Measurements from ENCODE around the gene SPEM2. TPM values are rescaled to one million over a fixed set of nuclear protein-coding genes. Genes with fewer than 3 reads are reported as not detected.

The SPEM2 gene
- total and polyA plus RNA-seq, 2 of the 8 experiments (the other 6 are each of a cell fraction or from before 2014, with no cell fraction given) = 0.03 TPM; not detected in 1

Other genes starting within 250 kb of the SPEM2 start
Only the 30 nearest of the 39 such genes appear.
- gene GABARAP, start 183.2 kb upstream of the SPEM2 start, total RNA-seq (2021; fragmentation: NEBNext Ultra II Directional; extraction: Animal tissue kit (Norgen Biotek cat#: 25700)) = 252 and 265 TPM in 2 replicates
- gene GABARAP, start 183.2 kb upstream of the SPEM2 start, polyA plus RNA-seq (2011; rRNA removed) = 351 and 581 TPM in 2 replicates
- 120 and 123 TPM in 2 replicates for gene CTDNEP1, start 173.9 kb upstream of the SPEM2 start, total RNA-seq (2021; fragmentation: NEBNext Ultra II Directional; extraction: Animal tissue kit (Norgen Biotek cat#: 25700))
- gene CTDNEP1, start 173.9 kb upstream of the SPEM2 start, polyA plus RNA-seq (2011; rRNA removed) = 106 and 114 TPM in 2 replicates
- gene ELP5, start 173.4 kb upstream of the SPEM2 start, total RNA-seq (2021; fragmentation: NEBNext Ultra II Directional; extraction: Animal tissue kit (Norgen Biotek cat#: 25700)) = 75.4 and 78.1 TPM in 2 replicates
- 107 and 117 TPM in 2 replicates for gene ELP5, start 173.4 kb upstream of the SPEM2 start, polyA plus RNA-seq (2011; rRNA removed)
- 119 and 129 TPM in 2 replicates for gene CLDN7, start 163.1 kb upstream of the SPEM2 start, total RNA-seq (2021; fragmentation: NEBNext Ultra II Directional; extraction: Animal tissue kit (Norgen Biotek cat#: 25700))
- 118 and 196 TPM in 2 replicates for gene CLDN7, start 163.1 kb upstream of the SPEM2 start, polyA plus RNA-seq (2011; rRNA removed)
- gene SLC2A4, start 143.9 kb upstream of the SPEM2 start, total RNA-seq (2021; fragmentation: NEBNext Ultra II Directional; extraction: Animal tissue kit (Norgen Biotek cat#: 25700)) = 5.7 and 6.4 TPM in 2 replicates
- gene SLC2A4, start 143.9 kb upstream of the SPEM2 start, polyA plus RNA-seq (2011; rRNA removed) = 6.9 and 10.6 TPM in 2 replicates
- 27.6 and 30.5 TPM in 2 replicates for gene YBX2, start 131.0 kb upstream of the SPEM2 start, total RNA-seq (2021; fragmentation: NEBNext Ultra II Directional; extraction: Animal tissue kit (Norgen Biotek cat#: 25700))
- 19.2 and 35.5 TPM in 2 replicates for gene YBX2, start 131.0 kb upstream of the SPEM2 start, polyA plus RNA-seq (2011; rRNA removed)
- gene EIF5A, start 118.0 kb upstream of the SPEM2 start, total RNA-seq (2021; fragmentation: NEBNext Ultra II Directional; extraction: Animal tissue kit (Norgen Biotek cat#: 25700)) = 1,158 and 1,172 TPM in 2 replicates
- gene EIF5A, start 118.0 kb upstream of the SPEM2 start, polyA plus RNA-seq (2011; rRNA removed) = 717 and 962 TPM in 2 replicates
- 67.0 and 74.8 TPM in 2 replicates for gene GPS2, start 110.3 kb upstream of the SPEM2 start, total RNA-seq (2021; fragmentation: NEBNext Ultra II Directional; extraction: Animal tissue kit (Norgen Biotek cat#: 25700))
- 152 and 203 TPM in 2 replicates for gene GPS2, start 110.3 kb upstream of the SPEM2 start, polyA plus RNA-seq (2011; rRNA removed)
- 46.8 and 55.4 TPM in 2 replicates for gene NEURL4, start 96.3 kb upstream of the SPEM2 start, total RNA-seq (2021; fragmentation: NEBNext Ultra II Directional; extraction: Animal tissue kit (Norgen Biotek cat#: 25700))
- 29.6 and 39.9 TPM in 2 replicates for gene NEURL4, start 96.3 kb upstream of the SPEM2 start, polyA plus RNA-seq (2011; rRNA removed)
- gene ACAP1, start 89.1 kb upstream of the SPEM2 start, total RNA-seq (2021; fragmentation: NEBNext Ultra II Directional; extraction: Animal tissue kit (Norgen Biotek cat#: 25700)) = 45.1 and 49.2 TPM in 2 replicates
- 11.9 and 18.0 TPM in 2 replicates for gene ACAP1, start 89.1 kb upstream of the SPEM2 start, polyA plus RNA-seq (2011; rRNA removed)
- gene KCTD11, start 73.5 kb upstream of the SPEM2 start, total RNA-seq (2021; fragmentation: NEBNext Ultra II Directional; extraction: Animal tissue kit (Norgen Biotek cat#: 25700)) = 8.7 and 9.2 TPM in 2 replicates
- gene KCTD11, start 73.5 kb upstream of the SPEM2 start, polyA plus RNA-seq (2011; rRNA removed) = 8.6 and 11.7 TPM in 2 replicates
- gene TMEM95, start 70.5 kb upstream of the SPEM2 start, total RNA-seq (2021; fragmentation: NEBNext Ultra II Directional; extraction: Animal tissue kit (Norgen Biotek cat#: 25700)) = 0.38 TPM in 1 of 2 replicates, not detected in the other
- not detected in 2 replicates for gene TMEM95, start 70.5 kb upstream of the SPEM2 start, polyA plus RNA-seq (2011; rRNA removed)
- gene TNK1, start 44.5 kb upstream of the SPEM2 start, total RNA-seq (2021; fragmentation: NEBNext Ultra II Directional; extraction: Animal tissue kit (Norgen Biotek cat#: 25700)) = 7.6 and 8.7 TPM in 2 replicates
- 9.5 and 13.4 TPM in 2 replicates for gene TNK1, start 44.5 kb upstream of the SPEM2 start, polyA plus RNA-seq (2011; rRNA removed)
- 35.7 and 38.7 TPM in 2 replicates for gene PLSCR3, start 31.1 kb upstream of the SPEM2 start, total RNA-seq (2021; fragmentation: NEBNext Ultra II Directional; extraction: Animal tissue kit (Norgen Biotek cat#: 25700))
- gene PLSCR3, start 31.1 kb upstream of the SPEM2 start, polyA plus RNA-seq (2011; rRNA removed) = 36.1 and 69.0 TPM in 2 replicates
- gene TMEM256, start 21.5 kb upstream of the SPEM2 start, total RNA-seq (2021; fragmentation: NEBNext Ultra II Directional; extraction: Animal tissue kit (Norgen Biotek cat#: 25700)) = 97.0 and 104 TPM in 2 replicates
- gene TMEM256, start 21.5 kb upstream of the SPEM2 start, polyA plus RNA-seq (2011; rRNA removed) = 350 and 405 TPM in 2 replicates
- 62.6 and 62.8 TPM in 2 replicates for gene NLGN2, start 17.8 kb upstream of the SPEM2 start, total RNA-seq (2021; fragmentation: NEBNext Ultra II Directional; extraction: Animal tissue kit (Norgen Biotek cat#: 25700))
- 21.2 and 45.6 TPM in 2 replicates for gene NLGN2, start 17.8 kb upstream of the SPEM2 start, polyA plus RNA-seq (2011; rRNA removed)
- gene SPEM1, start 5.3 kb upstream of the SPEM2 start, total RNA-seq (2021; fragmentation: NEBNext Ultra II Directional; extraction: Animal tissue kit (Norgen Biotek cat#: 25700)) = not detected in 2 replicates
- 0.09 TPM in 1 of 2 replicates, not detected in the other for gene SPEM1, start 5.3 kb upstream of the SPEM2 start, polyA plus RNA-seq (2011; rRNA removed)
- gene SPEM3, start 3.2 kb downstream of the SPEM2 start, total RNA-seq (2021; fragmentation: NEBNext Ultra II Directional; extraction: Animal tissue kit (Norgen Biotek cat#: 25700)) = not detected in 2 replicates
- 0.02 TPM in 1 of 2 replicates, not detected in the other for gene SPEM3, start 3.2 kb downstream of the SPEM2 start, polyA plus RNA-seq (2011; rRNA removed)
- gene TMEM102, start 9.8 kb downstream of the SPEM2 start, total RNA-seq (2021; fragmentation: NEBNext Ultra II Directional; extraction: Animal tissue kit (Norgen Biotek cat#: 25700)) = 11.2 and 12.2 TPM in 2 replicates
- 10.2 and 14.9 TPM in 2 replicates for gene TMEM102, start 9.8 kb downstream of the SPEM2 start, polyA plus RNA-seq (2011; rRNA removed)
- 11.8 and 15.0 TPM in 2 replicates for gene FGF11, start 13.9 kb downstream of the SPEM2 start, total RNA-seq (2021; fragmentation: NEBNext Ultra II Directional; extraction: Animal tissue kit (Norgen Biotek cat#: 25700))
- gene FGF11, start 13.9 kb downstream of the SPEM2 start, polyA plus RNA-seq (2011; rRNA removed) = 26.1 and 42.0 TPM in 2 replicates
- 13.8 and 14.1 TPM in 2 replicates for gene CHRNB1, start 19.4 kb downstream of the SPEM2 start, total RNA-seq (2021; fragmentation: NEBNext Ultra II Directional; extraction: Animal tissue kit (Norgen Biotek cat#: 25700))
- 28.2 and 33.6 TPM in 2 replicates for gene CHRNB1, start 19.4 kb downstream of the SPEM2 start, polyA plus RNA-seq (2011; rRNA removed)
- 10.1 and 11.2 TPM in 2 replicates for gene ZBTB4, start 54.0 kb downstream of the SPEM2 start, total RNA-seq (2021; fragmentation: NEBNext Ultra II Directional; extraction: Animal tissue kit (Norgen Biotek cat#: 25700))
- gene ZBTB4, start 54.0 kb downstream of the SPEM2 start, polyA plus RNA-seq (2011; rRNA removed) = 5.9 and 8.1 TPM in 2 replicates
- gene SLC35G6, start 55.8 kb downstream of the SPEM2 start, total RNA-seq (2021; fragmentation: NEBNext Ultra II Directional; extraction: Animal tissue kit (Norgen Biotek cat#: 25700)) = not detected in 2 replicates
- gene SLC35G6, start 55.8 kb downstream of the SPEM2 start, polyA plus RNA-seq (2011; rRNA removed) = 0.05 TPM in 1 of 2 replicates, not detected in the other
- gene POLR2A, start 58.8 kb downstream of the SPEM2 start, total RNA-seq (2021; fragmentation: NEBNext Ultra II Directional; extraction: Animal tissue kit (Norgen Biotek cat#: 25700)) = 150 and 157 TPM in 2 replicates
- 26.8 and 62.7 TPM in 2 replicates for gene POLR2A, start 58.8 kb downstream of the SPEM2 start, polyA plus RNA-seq (2011; rRNA removed)
- 5.5 and 7.2 TPM in 2 replicates for gene TNFSF12, start 123.4 kb downstream of the SPEM2 start, total RNA-seq (2021; fragmentation: NEBNext Ultra II Directional; extraction: Animal tissue kit (Norgen Biotek cat#: 25700))
- 9.6 and 15.8 TPM in 2 replicates for gene TNFSF12, start 123.4 kb downstream of the SPEM2 start, polyA plus RNA-seq (2011; rRNA removed)
- gene TNFSF13, start 133.1 kb downstream of the SPEM2 start, total RNA-seq (2021; fragmentation: NEBNext Ultra II Directional; extraction: Animal tissue kit (Norgen Biotek cat#: 25700)) = 2.1 and 2.3 TPM in 2 replicates
- gene TNFSF13, start 133.1 kb downstream of the SPEM2 start, polyA plus RNA-seq (2011; rRNA removed) = 2.6 and 3.1 TPM in 2 replicates
- gene SENP3, start 136.3 kb downstream of the SPEM2 start, total RNA-seq (2021; fragmentation: NEBNext Ultra II Directional; extraction: Animal tissue kit (Norgen Biotek cat#: 25700)) = 80.3 and 86.2 TPM in 2 replicates
- 87.3 and 129 TPM in 2 replicates for gene SENP3, start 136.3 kb downstream of the SPEM2 start, polyA plus RNA-seq (2011; rRNA removed)
- gene CD68, start 154.0 kb downstream of the SPEM2 start, total RNA-seq (2021; fragmentation: NEBNext Ultra II Directional; extraction: Animal tissue kit (Norgen Biotek cat#: 25700)) = 0.31 TPM in 1 of 2 replicates, not detected in the other
- 0.18 and 0.35 TPM in 2 replicates for gene CD68, start 154.0 kb downstream of the SPEM2 start, polyA plus RNA-seq (2011; rRNA removed)
- gene MPDU1, start 158.2 kb downstream of the SPEM2 start, total RNA-seq (2021; fragmentation: NEBNext Ultra II Directional; extraction: Animal tissue kit (Norgen Biotek cat#: 25700)) = 63.2 and 66.9 TPM in 2 replicates
- gene MPDU1, start 158.2 kb downstream of the SPEM2 start, polyA plus RNA-seq (2011; rRNA removed) = 142 and 154 TPM in 2 replicates
- 14.3 and 15.2 TPM in 2 replicates for gene SOX15, start 164.5 kb downstream of the SPEM2 start, total RNA-seq (2021; fragmentation: NEBNext Ultra II Directional; extraction: Animal tissue kit (Norgen Biotek cat#: 25700))
- gene SOX15, start 164.5 kb downstream of the SPEM2 start, polyA plus RNA-seq (2011; rRNA removed) = 26.8 and 39.8 TPM in 2 replicates

Measured in H1 (cell line).